ENCODE data around the gene ATP2B1.

The ATP2B1 gene

GRCh38 chr12:89589753-89590152 lies 118.9 kb downstream of the ATP2B1 start:
- DNase-seq (ENCODE audit: low read depth in 2 of 2) = no peak

- no peak for DNase-seq (ENCODE audit: low read depth in 2 of 2)
These were observed 130.1 kb downstream of the ATP2B1 start for GRCh38 chr12:89578499-89578898.

- DNase-seq (ENCODE audit: low read depth in 2 of 2) = no peak
These were observed 131.9 kb downstream of the ATP2B1 start for GRCh38 chr12:89576572-89577220.

- DNase-seq (ENCODE audit: low read depth in 2 of 2) = no peak
These were observed 133.3 kb downstream of the ATP2B1 start for GRCh38 chr12:89575374-89575773.

GRCh38 chr12:89574736-89575208 lies 133.9 kb downstream of the ATP2B1 start:
- DNase-seq (ENCODE audit: low read depth in 2 of 2) = no peak

GRCh38 chr12:89573051-89573810 lies 135.4 kb downstream of the ATP2B1 start:
- no peak for DNase-seq (ENCODE audit: low read depth in 2 of 2)

- DNase-seq (ENCODE audit: low read depth in 2 of 2) = no peak
These were observed 137.0 kb downstream of the ATP2B1 start for GRCh38 chr12:89571491-89572195.

- DNase-seq (ENCODE audit: low read depth in 2 of 2) = no peak
These were observed 140.2 kb downstream of the ATP2B1 start for GRCh38 chr12:89568484-89568883.

- no peak for DNase-seq (ENCODE audit: low read depth in 2 of 2)
These were observed 140.9 kb downstream of the ATP2B1 start for GRCh38 chr12:89567691-89568239.

GRCh38 chr12:89566615-89567014 lies 142.0 kb downstream of the ATP2B1 start:
- no peak for DNase-seq (ENCODE audit: low read depth in 2 of 2)

- no peak for DNase-seq (ENCODE audit: low read depth in 2 of 2)
These were observed 143.6 kb downstream of the ATP2B1 start for GRCh38 chr12:89565002-89565401.

- DNase-seq (ENCODE audit: low read depth in 2 of 2) = no peak
These were observed 148.9 kb downstream of the ATP2B1 start for GRCh38 chr12:89559753-89560152.

- DNase-seq (ENCODE audit: low read depth in 2 of 2) = no peak
These were observed 151.7 kb downstream of the ATP2B1 start for GRCh38 chr12:89556976-89557375.

- DNase-seq (ENCODE audit: low read depth in 2 of 2) = no peak
These were observed 156.3 kb downstream of the ATP2B1 start for GRCh38 chr12:89552376-89552775.

GRCh38 chr12:89551747-89552146 lies 156.9 kb downstream of the ATP2B1 start:
- no peak for DNase-seq (ENCODE audit: low read depth in 2 of 2)

GRCh38 chr12:89547101-89547500 lies 161.5 kb downstream of the ATP2B1 start:
- no peak for DNase-seq (ENCODE audit: low read depth in 2 of 2)

- DNase-seq (ENCODE audit: low read depth in 2 of 2) = no peak
These were observed 162.5 kb downstream of the ATP2B1 start for GRCh38 chr12:89546151-89546550.

GRCh38 chr12:89544681-89545184 lies 163.9 kb downstream of the ATP2B1 start:
- no peak for DNase-seq (ENCODE audit: low read depth in 2 of 2)

GRCh38 chr12:89544022-89544421 lies 164.6 kb downstream of the ATP2B1 start:
- no peak for DNase-seq (ENCODE audit: low read depth in 2 of 2)

GRCh38 chr12:89542912-89543592 lies 165.6 kb downstream of the ATP2B1 start:
- DNase-seq (ENCODE audit: low read depth in 2 of 2) = peak; percentile 23 to 30

- no peak for DNase-seq (ENCODE audit: low read depth in 2 of 2)
These were observed 166.4 kb downstream of the ATP2B1 start for GRCh38 chr12:89542236-89542635.

GRCh38 chr12:89540586-89540985 lies 168.1 kb downstream of the ATP2B1 start:
- no peak for DNase-seq (ENCODE audit: low read depth in 2 of 2)
